ENCODE measurements around the gene FAT2.

FAT2 gene

DNA sequence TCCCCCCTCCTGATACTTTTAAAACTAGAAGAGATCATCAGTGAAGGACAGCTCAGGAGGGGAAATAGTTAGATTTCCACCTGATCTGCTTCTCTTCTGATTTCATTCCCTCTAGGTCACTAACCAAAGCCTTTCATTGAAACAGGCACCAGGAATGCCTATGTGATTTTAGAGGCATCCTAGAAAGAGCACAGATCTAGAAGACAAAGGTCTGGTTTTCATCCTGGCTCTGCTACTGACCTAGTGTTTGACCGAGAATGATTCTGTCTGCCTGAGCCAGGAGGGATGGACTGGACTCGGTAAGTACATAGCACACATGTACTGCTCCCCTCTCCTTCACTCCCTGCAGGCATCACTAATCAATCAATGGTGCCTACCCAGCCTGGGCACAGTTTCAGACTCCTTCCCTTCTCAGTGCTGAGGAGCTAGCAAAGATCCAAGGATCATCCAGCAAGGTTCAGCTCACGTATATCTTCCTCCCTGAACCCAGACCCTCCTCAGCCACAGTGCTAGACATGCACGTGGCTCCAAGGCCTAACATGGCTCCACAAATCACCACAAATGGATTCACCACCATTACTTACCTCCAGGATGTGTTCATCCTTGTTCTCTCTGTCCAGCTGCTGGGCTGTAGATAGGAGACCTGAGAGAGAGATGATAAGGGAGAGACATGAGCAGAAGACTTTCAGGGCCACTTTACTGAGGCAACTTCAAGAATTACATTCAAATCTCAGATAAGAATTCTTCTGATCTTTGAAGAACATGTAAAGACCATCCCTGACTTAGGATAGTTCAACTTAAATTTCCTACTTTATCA is 35.2 kb downstream of the FAT2 start:
- no peak for DNase-seq (ENCODE audit: low read depth in 2 of 2)

DNA sequence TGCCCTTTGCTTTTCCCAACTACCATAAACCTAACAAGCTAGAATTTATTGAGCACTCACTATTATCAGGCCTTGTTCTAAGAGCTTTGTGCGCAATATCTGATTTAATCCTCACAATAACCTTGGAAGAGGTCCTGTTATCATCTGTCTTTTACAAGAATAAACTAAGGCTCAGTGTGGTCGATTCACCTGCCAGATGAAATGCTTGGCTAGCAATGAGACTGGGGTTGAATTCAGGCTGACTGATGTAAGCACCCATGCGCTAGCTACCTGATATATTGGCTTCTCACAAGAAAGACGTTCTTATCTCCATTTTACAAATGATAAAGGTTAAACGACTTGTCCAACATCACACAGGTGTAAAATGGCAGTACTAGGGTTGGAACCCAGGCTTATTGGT is 37.4 kb downstream of the FAT2 start:
- DNase-seq (ENCODE audit: low read depth in 2 of 2), result no peak

DNA sequence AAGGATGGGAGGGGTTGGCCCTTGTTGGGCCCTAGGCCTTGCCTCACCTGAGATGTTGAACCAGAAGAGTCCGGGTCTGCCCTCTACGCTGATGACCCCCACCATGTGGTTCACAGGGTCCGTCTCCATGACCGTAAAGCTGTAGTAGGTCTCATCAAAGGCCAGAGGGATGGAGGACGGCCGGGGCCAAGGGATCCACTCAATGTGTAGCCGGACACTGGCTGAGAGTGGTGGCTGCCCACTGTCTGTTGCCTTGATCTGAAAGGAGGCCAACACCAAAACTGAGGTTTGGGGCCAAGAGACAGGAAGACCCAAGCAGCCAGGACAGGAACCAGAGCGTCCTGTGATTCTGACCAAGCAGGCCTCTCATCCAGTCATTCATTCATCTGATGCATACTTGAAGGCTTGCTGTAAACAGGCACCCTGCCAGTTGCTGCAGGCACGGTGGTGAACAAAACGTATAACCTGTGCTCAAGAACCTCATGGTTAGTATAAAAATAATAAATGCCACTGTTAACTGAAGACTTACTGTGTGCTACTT is 37.9 kb downstream of the FAT2 start:
- no peak for DNase-seq (ENCODE audit: low read depth in 2 of 2)

DNA sequence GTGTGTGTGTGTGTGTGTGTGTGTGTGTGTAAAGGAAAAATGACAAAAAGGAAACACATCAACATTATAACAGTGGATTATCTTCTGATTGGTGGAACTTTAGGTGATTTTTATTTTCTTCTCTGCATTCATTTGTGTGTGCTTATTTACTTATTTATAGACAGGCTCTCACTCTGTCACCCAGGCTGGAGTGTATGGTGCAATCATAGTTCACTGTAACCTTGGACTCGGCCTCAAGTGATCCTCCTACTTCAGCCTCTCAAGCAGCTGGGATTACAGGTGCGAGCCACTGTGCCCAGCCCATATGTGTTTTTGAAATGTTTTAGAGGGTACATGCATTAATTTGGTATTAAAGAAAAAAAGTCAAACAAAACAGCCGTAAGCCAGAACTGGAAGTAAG is 39.1 kb downstream of the FAT2 start:
- no peak for DNase-seq (ENCODE audit: low read depth in 2 of 2)

DNA sequence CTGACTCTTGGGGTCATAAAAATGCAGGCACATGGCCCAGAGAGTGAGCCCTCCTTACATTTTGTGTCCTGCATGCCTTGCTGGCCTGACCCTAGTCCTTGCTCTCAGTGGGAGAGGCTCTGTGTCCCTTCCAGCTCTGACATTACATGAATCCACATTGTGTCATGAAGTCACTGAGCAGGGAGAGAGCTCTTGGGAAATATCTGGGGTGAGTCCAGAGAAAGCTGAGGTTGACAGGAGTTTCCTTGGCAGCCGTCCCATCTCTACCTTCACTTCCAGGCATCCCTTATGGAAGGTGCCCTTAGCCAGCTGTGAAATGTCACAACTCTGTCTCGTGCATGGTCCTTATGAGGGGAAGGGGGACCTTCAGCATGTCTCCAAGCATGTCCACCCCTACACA is 41.0 kb downstream of the FAT2 start:
- DNase-seq (ENCODE audit: low read depth in 2 of 2), result no peak

DNA sequence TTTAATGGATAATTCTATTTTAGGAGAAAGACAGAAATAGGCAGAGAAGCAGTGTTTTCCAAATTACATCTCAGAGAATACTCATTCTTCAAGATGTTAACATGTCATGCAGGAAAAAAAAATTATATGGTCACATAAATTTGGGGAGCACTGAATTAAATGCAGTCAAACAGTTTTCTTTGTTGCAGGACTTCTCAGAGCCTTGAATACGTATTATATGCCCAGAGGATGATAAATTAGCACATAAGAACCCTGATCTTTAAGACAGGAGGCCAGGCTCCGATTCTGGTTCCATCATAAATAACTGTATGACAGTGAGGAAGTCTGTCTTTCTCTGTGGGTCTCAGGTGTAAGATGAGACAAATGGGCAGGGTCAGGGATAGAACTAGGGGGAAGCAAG is 41.4 kb downstream of the FAT2 start:
- no peak for DNase-seq (ENCODE audit: low read depth in 2 of 2)

DNA sequence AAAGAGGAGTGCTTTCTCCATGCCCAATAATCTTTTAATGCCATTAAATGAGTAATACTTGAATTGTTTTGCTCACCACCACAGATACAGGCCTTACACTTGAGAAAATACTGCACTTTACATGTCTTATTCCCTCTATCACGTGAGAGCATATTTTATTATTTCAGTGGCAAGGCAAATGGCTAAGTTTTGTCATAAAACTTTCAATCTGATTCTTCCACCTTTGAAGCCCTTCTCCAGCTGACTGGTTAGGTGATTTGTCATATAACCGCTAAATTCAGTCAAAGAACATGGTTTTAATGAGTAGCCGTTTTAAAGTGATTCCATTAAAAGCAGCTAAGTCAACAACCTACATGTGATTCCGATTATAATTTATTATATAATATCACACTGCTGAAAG is 43.8 kb downstream of the FAT2 start:
- no peak for DNase-seq (ENCODE audit: low read depth in 2 of 2)

DNA sequence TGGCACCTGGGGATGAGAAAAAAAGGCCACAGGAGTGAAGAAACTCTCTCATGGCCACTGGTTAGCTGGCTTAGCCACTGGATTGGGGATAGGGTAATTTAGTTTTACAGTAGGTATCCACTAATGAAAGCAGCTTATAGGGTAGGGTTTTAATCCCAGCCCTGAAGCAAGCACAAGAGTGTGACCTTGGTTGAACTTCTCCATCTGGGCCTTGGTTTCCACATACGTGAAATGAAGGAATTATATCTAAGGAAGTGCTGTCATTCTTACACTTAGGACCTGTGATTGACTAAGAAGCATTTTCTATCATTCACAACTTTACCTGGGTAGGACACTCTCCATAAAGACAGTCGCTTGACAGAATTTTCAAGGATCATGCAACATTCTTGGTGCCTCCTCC is 49.6 kb downstream of the FAT2 start:
- DNase-seq (ENCODE audit: low read depth in 2 of 2), result no peak

All from activated CD4-positive, alpha-beta T cell treated with anti-CD3 and anti-CD28 coated beads for 24 hours (primary cell).